SKM-1 treated with dmso at 0.1 percent for 144 hours (cell line): ENCODE measurements around the gene MAFF.
A peak's percentile ranks its signal among the peaks of the same experiment; 100 is the strongest.
"Not testable (repeated sequence)": the region's sequence is repeated elsewhere in the genome, so short reads cannot be mapped to it uniquely, and the experiment has no call there.

Source experiments
- DNase-seq: peaks from one replicate; lab custom pipeline; 2025; ENCODE audit not compliant: unreplicated experiment; lab: John Stamatoyannopoulos, UW

The MAFF gene

GRCh38 chr22:38177044-38177443, 24.8 kb upstream of the MAFF start:
- no peak for DNase-seq

- not testable (repeated sequence) for DNase-seq
Observed at GRCh38 chr22:38177571-38177925, 24.2 kb upstream of the MAFF start.

- DNase-seq = no peak
Observed at GRCh38 chr22:38177926-38178604, 23.7 kb upstream of the MAFF start.

- not testable (repeated sequence) for DNase-seq
Observed at GRCh38 chr22:38178605-38178937, 23.2 kb upstream of the MAFF start.

- no peak for DNase-seq
Observed at GRCh38 chr22:38180841-38181452, 20.8 kb upstream of the MAFF start.

- peak; percentile 99 for DNase-seq
Observed at GRCh38 chr22:38181453-38182200, 20.2 kb upstream of the MAFF start, which contains the start of gene PLA2G6. Gene PLA2G6 (minus strand): TSS chr22:38181830. CDS start chr22:38169426, 12,404 bp downstream.

GRCh38 chr22:38184788-38185187, 17.0 kb upstream of the MAFF start:
- DNase-seq = no peak

- DNase-seq = no peak
Observed at GRCh38 chr22:38186429-38186828, 15.4 kb upstream of the MAFF start.

- no peak for DNase-seq
Observed at GRCh38 chr22:38187413-38188212, 14.2 kb upstream of the MAFF start.

GRCh38 chr22:38189104-38189503, 12.7 kb upstream of the MAFF start:
- no peak for DNase-seq

- DNase-seq = no peak
Observed at GRCh38 chr22:38190581-38190980, 11.2 kb upstream of the MAFF start.

- DNase-seq = no peak
Observed at GRCh38 chr22:38191055-38191454, 10.7 kb upstream of the MAFF start.

- no peak for DNase-seq
Observed at GRCh38 chr22:38191731-38192474, 9.9 kb upstream of the MAFF start.

GRCh38 chr22:38192475-38192863, 9.3 kb upstream of the MAFF start:
- no peak for DNase-seq

- peak; percentile 93 for DNase-seq
Observed at GRCh38 chr22:38193580-38193979, 8.2 kb upstream of the MAFF start.

GRCh38 chr22:38196791-38197419, 4.9 kb upstream of the MAFF start:
- no peak for DNase-seq

- DNase-seq = no peak
Observed at GRCh38 chr22:38199826-38200559, 1.8 kb upstream of the MAFF start.

GRCh38 chr22:38201371-38201710, 453 bp upstream of the MAFF start:
- DNase-seq = no peak

GRCh38 chr22:38202437-38203089, 769 bp downstream of the MAFF start:
- peak; percentile 44 for DNase-seq
